EH (cell line): ENCODE measurements around the gene RPP25L.
A peak's percentile ranks its signal among the peaks of the same experiment; 100 is the strongest.

Source experiments
- DNase-seq: peaks from one replicate; pipeline ENCODE4 v3.0.0-alpha.2; 2015; ENCODE audit warnings: low read depth

Gene RPP25L

GRCh38 chr9:34585946-34586669 is 25.8 kb downstream of the RPP25L start:
- DNase-seq = no peak

DNA sequence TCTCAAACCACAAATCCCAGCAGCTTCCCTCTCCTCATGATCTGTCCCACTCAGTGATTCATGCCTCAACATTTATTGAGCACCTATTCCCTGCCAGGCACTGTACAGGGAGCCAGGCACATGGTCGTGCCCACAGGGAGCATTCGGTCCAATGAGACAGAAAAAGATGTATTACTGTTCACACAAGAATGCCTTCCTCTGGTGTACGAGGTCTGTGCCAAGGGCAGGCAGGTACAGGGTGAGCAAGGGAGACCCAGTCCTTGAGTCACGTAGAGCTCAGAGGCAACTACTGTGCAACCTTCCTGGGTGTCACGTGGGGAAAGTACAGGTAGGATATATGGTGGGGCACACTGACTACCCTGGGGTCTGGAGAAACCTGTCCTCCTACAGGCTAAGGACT is 26.9 kb downstream of the RPP25L start:
- DNase-seq = no peak

DNA sequence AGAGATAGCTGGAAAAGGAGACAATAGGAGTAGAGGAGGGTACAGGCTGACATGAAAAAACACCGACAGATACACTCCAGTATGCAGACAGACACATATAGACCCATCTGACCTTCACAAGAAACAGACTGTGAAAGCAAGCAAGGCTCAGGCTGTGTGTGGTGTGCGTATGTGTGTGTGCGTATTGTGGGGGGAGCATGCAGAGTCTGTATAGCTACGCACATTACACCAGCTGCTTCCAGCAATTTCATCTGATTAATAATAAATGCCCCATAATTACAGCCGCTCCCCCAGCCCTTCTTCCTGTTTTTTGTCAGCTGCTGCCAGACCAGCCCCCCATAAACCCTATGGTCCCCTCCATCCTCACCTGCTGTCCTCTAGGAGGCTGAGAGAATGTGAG is 29.1 kb downstream of the RPP25L start:
- no peak for DNase-seq

DNA sequence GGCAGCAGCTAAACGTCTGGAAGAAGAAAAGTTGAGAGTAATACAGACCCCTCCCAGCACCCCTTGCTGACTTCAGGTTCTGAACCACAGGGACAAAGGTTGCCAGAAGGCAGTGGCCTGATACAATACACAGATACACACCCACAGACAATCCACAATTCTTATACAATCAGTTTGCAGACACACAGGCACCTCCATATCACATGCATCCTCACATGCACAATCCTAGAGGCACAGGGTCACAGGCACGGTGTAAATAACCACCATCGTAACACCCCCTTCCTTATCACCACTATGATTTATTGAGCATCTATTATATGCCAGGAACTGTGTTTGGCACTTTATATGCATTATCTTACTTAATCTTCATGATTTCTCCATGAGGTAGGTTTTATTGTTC is 30.6 kb downstream of the RPP25L start:
- no peak for DNase-seq

DNA sequence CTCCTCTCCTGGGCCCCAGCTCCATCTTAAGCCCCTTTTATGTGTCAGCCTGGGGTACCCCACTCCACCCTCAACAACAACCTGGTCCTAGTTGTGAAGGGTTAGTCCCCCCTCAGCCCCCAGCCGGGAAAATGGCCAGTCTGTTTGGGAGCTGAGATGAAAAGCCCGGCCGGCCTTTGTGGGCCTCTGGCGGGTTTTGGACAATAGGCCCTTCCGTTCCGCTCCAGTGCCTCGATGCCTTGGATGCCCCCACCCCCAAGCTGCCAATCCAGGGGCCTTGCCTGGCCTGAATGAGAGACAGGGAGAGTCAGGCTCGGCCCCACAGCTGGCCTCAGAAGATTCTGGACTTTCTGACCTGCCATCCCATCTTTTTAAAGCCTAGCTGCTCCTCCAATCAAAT is 31.5 kb downstream of the RPP25L start:
- no peak for DNase-seq

DNA sequence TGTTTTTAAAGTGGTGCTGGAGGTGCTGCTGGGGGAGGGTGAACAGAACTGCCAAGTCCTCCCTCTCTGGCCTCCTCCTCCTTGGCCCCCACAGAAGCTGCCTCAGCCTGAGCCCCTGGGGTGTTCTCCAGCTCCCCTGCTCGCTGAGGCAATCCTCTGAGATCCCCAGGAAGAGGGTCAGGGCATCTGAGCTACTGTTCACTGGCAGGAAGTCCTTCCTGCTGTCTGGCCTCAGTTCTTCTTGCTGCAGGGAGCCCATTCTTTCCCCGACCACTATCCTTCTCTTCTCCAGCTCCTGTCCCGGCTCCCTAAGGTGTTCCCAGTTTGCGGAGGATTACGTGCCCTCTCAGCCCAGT is 32.1 kb downstream of the RPP25L start:
- no peak for DNase-seq

DNA sequence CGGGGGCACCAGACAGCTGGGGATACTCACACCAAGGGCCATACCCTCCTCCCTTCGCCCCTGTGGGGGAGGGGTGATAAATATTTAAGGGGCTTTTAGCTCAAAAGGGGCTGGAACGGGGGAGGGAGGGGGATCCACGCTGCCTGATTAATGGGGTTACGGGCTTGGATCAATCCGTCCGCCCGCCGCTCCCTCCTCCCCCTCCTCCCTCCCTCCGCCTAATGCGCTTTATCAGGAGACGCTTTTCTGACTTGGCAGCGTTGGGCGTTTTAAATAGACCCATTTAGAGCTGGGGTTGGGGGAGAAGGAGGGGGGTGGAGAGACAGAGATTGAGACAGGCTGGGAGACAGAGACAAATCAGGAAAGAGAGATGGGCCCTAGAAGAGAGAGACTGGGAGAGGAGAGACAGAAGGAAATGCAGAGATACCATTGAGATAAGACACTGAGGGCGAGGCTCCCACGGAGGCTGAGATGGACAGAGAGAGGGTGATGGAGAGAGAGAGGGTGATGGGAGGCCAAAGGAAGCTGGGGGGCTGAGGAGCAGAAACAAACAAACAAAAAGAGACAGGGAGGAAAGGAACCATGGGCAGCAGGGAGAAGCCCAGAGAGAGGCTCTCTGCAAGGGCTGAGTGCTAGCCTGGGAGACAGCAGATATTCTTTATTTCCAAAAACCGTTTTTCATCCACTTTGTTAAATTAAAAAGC is 32.6 kb downstream of the RPP25L start:
- DNase-seq = no peak

DNA sequence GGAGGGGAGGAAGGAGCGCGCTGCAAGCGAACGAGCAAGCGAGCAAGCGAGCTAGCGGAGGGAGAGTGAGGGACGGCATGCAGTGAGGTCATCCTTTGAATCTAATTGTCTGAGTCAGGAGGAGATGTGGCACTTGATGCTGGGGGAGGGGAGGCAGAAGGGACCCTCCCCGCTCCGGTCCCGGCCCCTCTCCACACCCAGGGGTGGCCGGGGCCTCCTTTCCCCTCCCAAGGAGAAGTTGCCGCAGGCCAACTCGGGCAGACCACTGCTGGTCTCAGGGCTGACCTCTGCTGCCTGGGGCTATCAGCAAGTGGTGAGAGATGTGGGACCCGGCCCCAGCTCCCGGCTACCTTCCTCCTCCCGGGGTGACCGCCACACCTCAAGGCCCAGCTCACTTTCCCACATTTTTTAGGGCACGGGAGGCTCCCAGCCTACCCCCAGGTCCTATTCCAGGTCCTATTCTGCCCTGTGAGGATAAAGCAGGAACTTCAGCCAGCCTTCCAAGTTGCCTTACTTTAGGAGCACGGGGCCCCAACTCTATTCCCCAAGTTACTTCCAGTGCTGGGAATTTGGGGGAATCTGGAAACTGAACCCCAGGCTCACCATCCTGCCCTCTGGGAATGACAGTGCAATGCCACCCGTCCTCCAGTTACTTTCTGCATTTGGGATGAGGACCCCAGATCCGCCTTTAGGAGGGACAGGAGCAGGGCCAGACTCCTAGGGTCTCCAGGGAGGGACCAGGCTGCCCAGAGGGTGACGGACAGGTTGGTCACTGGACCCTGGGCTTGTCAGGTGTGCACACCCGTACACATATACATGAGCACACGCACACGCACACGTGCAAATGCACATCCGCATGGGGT is 33.4 kb downstream of the RPP25L start:
- peak; percentile 58 for DNase-seq

- no peak for DNase-seq
These were observed 34.3 kb downstream of the RPP25L start for GRCh38 chr9:34577400-34578240.

DNA sequence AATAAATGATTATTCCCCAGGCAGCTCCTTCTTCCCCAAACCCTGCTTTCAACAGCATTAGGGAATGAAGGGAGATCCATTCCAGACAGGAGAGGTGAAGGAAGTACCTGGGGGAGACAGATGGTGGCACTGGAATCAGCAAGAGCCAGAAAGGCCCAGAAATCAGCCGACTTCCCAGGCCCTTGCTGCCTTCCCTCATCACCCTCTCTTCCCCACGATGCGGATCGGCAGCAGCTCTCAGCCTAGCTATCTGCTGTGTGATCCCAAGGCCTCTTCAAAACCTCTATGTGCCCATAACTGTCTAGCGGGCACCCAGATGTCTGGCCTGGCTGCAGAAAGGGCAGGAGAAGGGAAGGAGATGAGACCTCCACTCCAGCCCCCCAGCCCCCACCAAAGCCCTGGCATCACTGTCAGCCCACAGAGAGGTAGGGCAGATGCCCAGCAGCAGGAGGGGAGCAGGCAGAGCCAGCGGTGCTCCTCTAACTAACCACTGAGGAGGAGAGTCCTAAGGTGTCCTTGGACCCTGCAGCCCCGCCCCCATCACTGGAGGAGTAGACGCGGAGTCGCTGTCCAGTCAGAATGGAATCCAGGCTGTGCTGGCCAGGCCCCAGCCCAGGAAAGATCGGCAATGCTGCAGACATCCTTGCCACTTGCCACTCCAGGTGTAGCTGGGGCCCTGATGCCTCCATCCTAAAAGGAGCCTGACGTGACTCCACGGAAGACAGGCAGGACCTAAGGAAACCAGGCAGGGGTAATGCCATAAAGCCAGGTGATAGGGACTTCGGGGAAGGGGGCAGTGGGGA is 35.1 kb downstream of the RPP25L start:
- no peak for DNase-seq

GRCh38 chr9:34575862-34576596 is 35.9 kb downstream of the RPP25L start:
- no peak for DNase-seq

- DNase-seq = no peak
These were observed 36.7 kb downstream of the RPP25L start for GRCh38 chr9:34575241-34575640.

- DNase-seq = no peak
These were observed 37.3 kb downstream of the RPP25L start for GRCh38 chr9:34574571-34574970.

- DNase-seq = no peak
These were observed 38.1 kb downstream of the RPP25L start for GRCh38 chr9:34573599-34574325.

- DNase-seq = no peak
These were observed 39.3 kb downstream of the RPP25L start for GRCh38 chr9:34572628-34573027.

GRCh38 chr9:34572092-34572491 is 39.8 kb downstream of the RPP25L start:
- no peak for DNase-seq

DNA sequence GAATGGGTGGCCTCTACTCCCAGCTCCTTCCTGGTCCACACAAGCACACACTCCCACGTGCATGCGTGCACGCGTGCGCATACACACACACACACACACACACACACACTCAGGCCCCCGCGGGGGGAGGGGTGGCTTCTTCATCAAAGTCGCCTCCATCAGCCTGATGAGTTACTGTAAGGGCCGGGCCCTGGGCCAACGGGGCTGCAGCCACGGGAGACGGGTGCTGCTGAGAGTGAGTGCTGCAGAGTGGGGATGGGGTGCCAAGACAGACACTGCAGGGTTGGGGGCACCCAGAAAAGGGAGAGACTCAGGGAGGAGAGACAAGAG is 40.5 kb downstream of the RPP25L start:
- DNase-seq = no peak

- no peak for DNase-seq
These were observed 41.0 kb downstream of the RPP25L start for GRCh38 chr9:34570809-34571480.

DNA sequence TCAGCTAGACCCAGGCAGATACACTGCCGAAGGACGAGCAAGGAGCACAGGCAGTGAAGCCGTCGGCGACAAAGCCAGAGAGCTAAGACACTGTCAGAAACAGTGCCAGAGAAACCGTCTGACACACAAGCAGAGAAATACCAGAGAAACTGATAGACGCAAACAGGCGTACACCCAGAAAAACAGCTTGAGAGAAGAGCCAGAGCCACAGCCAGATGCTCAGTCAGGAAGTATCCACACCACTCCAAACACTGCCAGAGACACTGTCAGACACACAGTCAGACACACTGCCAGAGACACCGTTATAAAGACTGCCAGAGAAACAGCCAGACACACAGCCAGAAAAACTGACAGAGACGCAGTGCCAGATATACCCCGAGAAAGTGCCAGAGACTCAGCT is 41.5 kb downstream of the RPP25L start:
- no peak for DNase-seq
